ENCODE measurements around the gene SNRNP40. TPM values are rescaled to one million over a fixed set of nuclear protein-coding genes. Genes with fewer than 3 reads are reported as not detected.

Gene SNRNP40
- total and polyA plus RNA-seq, 2 donors (not counting 3 experiments of a cell fraction or from before 2014, with no cell fraction given): 66.3 to 78.1 TPM

DNA sequence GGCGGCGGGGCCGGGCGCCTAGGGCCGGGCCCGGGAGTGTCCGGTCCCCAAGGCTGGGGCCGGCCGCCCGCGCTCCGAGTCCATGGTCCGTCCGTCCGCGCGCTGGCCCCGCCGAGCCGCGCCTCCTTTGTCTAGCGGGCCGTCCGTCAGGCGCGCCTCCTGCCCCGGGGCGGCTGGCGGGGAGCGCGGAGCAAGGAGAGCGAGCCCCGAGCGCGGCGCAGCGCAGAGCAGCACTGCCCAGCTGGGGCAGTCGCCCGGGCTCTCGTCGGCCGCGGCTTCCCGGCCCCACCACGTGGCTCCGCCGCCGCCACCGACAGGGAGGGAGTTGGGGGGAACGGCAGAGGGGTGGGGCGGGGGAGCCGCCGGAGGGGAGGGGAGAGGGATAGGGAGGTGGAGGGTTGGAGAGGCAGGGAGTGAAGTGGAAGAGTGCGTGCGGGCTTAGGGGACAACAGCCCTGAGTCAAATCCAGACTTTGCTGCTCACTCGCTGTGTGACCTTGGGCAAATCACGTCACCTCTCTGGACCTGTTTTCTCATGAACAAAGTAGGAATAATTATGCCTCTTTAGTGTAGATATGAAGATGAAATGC lies 56.8 kb downstream of the SNRNP40 start, which contains the start of gene NKAIN1:
TSS of gene NKAIN1 (minus strand) at position 235 of the 589 bp plus-strand sequence. CDS start 340 bp downstream, outside the sequence.
- no peak within 1 kb of the TSS for H3K9ac ChIP-seq (replicated peaks; ENCODE audit: extremely low read depth, insufficient read depth, low read length)
- H3K27ac ChIP-seq (ENCODE audit: insufficient read depth, low read depth, low read length): no peak within 1 kb of the TSS
- H3K4me2 ChIP-seq (ENCODE audit: insufficient read depth, low read length): peak within 1 kb of the TSS; percentile 27
- no peaks in the 10 kb centered on the region for H3K36me3 ChIP-seq (ENCODE audit: control insufficient read depth in 2 of 2, extremely low read depth in 1 of 2, insufficient read depth in 2 of 2, low read length in 2 of 2)
- no peak for TF ChIP-seq GATA2 (IDR thresholded peaks at IDR 0.05; ENCODE audit: insufficient read depth, insufficient read length, low read depth, low read length)
- TF ChIP-seq EZH2 (IDR thresholded peaks at IDR 0.05; ENCODE audit: borderline replicate concordance, low read depth, low read length, severe bottlenecking): no peak
- no peak for TF ChIP-seq POLR2AphosphoS5 (IDR thresholded peaks at IDR 0.05; ENCODE audit: insufficient read depth, low read depth, low read length)
- TF ChIP-seq, protein P1, sequence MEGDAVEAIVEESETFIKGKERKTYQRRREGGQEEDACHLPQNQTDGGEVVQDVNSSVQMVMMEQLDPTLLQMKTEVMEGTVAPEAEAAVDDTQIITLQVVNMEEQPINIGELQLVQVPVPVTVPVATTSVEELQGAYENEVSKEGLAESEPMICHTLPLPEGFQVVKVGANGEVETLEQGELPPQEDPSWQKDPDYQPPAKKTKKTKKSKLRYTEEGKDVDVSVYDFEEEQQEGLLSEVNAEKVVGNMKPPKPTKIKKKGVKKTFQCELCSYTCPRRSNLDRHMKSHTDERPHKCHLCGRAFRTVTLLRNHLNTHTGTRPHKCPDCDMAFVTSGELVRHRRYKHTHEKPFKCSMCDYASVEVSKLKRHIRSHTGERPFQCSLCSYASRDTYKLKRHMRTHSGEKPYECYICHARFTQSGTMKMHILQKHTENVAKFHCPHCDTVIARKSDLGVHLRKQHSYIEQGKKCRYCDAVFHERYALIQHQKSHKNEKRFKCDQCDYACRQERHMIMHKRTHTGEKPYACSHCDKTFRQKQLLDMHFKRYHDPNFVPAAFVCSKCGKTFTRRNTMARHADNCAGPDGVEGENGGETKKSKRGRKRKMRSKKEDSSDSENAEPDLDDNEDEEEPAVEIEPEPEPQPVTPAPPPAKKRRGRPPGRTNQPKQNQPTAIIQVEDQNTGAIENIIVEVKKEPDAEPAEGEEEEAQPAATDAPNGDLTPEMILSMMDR (IDR thresholded peaks at IDR 0.05; ENCODE audit: extremely low read depth in 1 of 2, insufficient read depth in 1 of 2, low read depth in 1 of 2, low read length in 2 of 2): no peak
- TF ChIP-seq, protein P2, sequence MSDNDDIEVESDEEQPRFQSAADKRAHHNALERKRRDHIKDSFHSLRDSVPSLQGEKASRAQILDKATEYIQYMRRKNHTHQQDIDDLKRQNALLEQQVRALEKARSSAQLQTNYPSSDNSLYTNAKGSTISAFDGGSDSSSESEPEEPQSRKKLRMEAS (IDR thresholded peaks at IDR 0.05; ENCODE audit: insufficient read depth, insufficient read length): no peak
- no peak for TF ChIP-seq JUN (IDR thresholded peaks at IDR 0.05; ENCODE audit: borderline replicate concordance, insufficient read depth, insufficient read length, low read depth)
- TF ChIP-seq POLR2A (IDR thresholded peaks at IDR 0.05; ENCODE audit: low read depth, low read length): no peak
- no peak for TF ChIP-seq FOS (IDR thresholded peaks at IDR 0.05; ENCODE audit: borderline replicate concordance, insufficient read depth, low read length)
- TF ChIP-seq MYC (IDR thresholded peaks at IDR 0.05; ENCODE audit: low read depth, low read length): no peak
- H3K27me3 ChIP-seq (ENCODE audit: control insufficient read depth in 2 of 2, insufficient read depth in 2 of 2, low read length in 2 of 2): peaks cover 40 to 45% of the 10 kb centered on the region in 2 experiments
- H3K79me2 ChIP-seq (ENCODE audit: control insufficient read depth, insufficient read depth, low read length): no peaks in the 10 kb centered on the region
- H4K20me1 ChIP-seq (replicated peaks; ENCODE audit: control insufficient read depth, extremely low read depth, insufficient read depth, low read length): no peaks in the 10 kb centered on the region
- DNase-seq (ENCODE audit: low read depth, low spot score) (no peak), FAIRE-seq (no peak)
- H3K9me1 ChIP-seq (replicated peaks; ENCODE audit: control insufficient read depth, extremely low read depth, insufficient read depth, low read length): no peaks in the 10 kb centered on the region
- dilution Hi-C loops (cut with MboI; ENCODE audit: extremely low pct_ligation_motif_present, low sequenced_read_pairs): no loop called here
- H3K4me1 ChIP-seq (ENCODE audit: control insufficient read depth, extremely low read depth, insufficient read depth, low read length): peaks cover 9% of the 10 kb centered on the region
- POLR2A ChIA-PET: no interaction called here
- peak within 1 kb of the TSS in 1 of 3 experiments; percentile 33 for H3K4me3 ChIP-seq (replicated peaks in 1 of 3; ENCODE audit: insufficient read depth in 1 of 3, low read depth in 1 of 3, low read length in 3 of 3)
- CTCF ChIA-PET: no interaction called here
- no TSS peak for BruUV-seq (replicated peaks)
- no peaks in the 10 kb centered on the region for H3K9me3 ChIP-seq (replicated peaks; ENCODE audit: control insufficient read depth, insufficient read depth, low read length)
- intact Hi-C loops (cut with micrococcal nuclease): no loop called here
- peak within 1 kb of the TSS; percentile 39 for H2AFZ ChIP-seq (ENCODE audit: low read depth, low read length)
